ENCODE results near the gene AKNA. TPM values are rescaled to one million over a fixed set of nuclear protein-coding genes. Genes with fewer than 3 reads are reported as not detected.

AKNA gene
- total RNA-seq, 4 donors from 2014 or later = 10.5 to 27.1 (median 14.4) TPM

DNA sequence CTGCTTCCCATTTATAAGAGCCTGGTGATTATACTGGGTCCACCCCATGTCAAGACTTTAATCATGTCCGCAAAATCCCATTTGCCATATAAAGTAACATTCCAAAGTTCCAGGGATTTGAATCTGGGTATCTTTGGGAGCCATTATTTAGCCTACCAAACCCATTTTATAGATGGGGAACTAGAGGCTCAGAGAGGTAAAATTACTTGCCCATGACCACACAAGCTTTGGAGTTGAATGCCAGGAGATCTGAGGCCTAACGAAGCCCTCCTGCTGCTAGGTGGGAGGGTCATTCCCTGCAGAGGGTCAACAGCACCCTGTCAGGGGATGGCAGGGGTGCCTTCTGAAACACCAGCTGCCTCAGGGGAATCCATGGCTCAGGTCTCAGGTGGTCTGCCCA is 13.0 kb upstream of the AKNA start:
- 87% methylated on average over 2 of the region's 2 CpGs for WGBS
- H3K27me3 ChIP-seq = no peaks in the 10 kb centered on the region
- H3K9me3 ChIP-seq = no peaks in the 10 kb centered on the region
- peaks cover 33% of the 10 kb centered on the region for H3K4me1 ChIP-seq
- no peak overlapping the region for H3K4me3 ChIP-seq
- TF ChIP-seq POLR2A (IDR thresholded peaks at IDR 0.05) = no peak
- TF ChIP-seq EP300 (IDR thresholded peaks at IDR 0.05) = no peak
- TF ChIP-seq POLR2AphosphoS5 (IDR thresholded peaks at IDR 0.05) = no peak
- TF ChIP-seq, protein P1, sequence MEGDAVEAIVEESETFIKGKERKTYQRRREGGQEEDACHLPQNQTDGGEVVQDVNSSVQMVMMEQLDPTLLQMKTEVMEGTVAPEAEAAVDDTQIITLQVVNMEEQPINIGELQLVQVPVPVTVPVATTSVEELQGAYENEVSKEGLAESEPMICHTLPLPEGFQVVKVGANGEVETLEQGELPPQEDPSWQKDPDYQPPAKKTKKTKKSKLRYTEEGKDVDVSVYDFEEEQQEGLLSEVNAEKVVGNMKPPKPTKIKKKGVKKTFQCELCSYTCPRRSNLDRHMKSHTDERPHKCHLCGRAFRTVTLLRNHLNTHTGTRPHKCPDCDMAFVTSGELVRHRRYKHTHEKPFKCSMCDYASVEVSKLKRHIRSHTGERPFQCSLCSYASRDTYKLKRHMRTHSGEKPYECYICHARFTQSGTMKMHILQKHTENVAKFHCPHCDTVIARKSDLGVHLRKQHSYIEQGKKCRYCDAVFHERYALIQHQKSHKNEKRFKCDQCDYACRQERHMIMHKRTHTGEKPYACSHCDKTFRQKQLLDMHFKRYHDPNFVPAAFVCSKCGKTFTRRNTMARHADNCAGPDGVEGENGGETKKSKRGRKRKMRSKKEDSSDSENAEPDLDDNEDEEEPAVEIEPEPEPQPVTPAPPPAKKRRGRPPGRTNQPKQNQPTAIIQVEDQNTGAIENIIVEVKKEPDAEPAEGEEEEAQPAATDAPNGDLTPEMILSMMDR (IDR thresholded peaks at IDR 0.05) = no peak
- DNase-seq (ENCODE audit: low spot score in 2 of 2) = no peak
- H3K27ac ChIP-seq = no peak overlapping the region
- peaks cover 2% of the 10 kb centered on the region for H3K36me3 ChIP-seq

DNA sequence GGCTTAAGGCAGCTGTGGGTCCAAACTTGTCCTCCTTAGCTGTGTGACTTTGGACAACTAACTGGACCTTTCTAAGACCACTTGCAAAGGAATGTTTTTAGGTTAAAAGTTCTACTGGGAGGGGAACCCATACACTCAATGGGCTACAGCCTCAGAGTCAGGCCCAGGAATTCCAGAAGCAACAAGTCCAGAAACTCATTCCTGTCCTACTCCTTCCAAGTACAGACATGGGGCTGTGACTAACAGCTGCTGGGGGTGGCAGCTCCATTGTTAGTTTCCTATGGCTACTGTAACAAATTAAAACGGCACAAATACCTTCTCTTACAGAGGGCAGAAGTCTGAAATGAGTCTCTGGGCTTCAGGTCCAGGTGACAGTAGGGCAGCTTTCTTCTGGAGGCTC is 12.4 kb upstream of the AKNA start:
- H3K9me3 ChIP-seq = no peaks in the 10 kb centered on the region
- DNase-seq (ENCODE audit: low spot score in 2 of 2) = no peak
- H3K4me1 ChIP-seq = peaks cover 37% of the 10 kb centered on the region
- WGBS = 60% methylated on average over 1 of the region's 1 CpG
- TF ChIP-seq, protein P1 (IDR thresholded peaks at IDR 0.05) = no peak
- TF ChIP-seq POLR2AphosphoS5 (IDR thresholded peaks at IDR 0.05) (no peak), POLR2A (IDR thresholded peaks at IDR 0.05) (no peak), EP300 (IDR thresholded peaks at IDR 0.05) (no peak)
- no peak overlapping the region for H3K27ac ChIP-seq
- no peak overlapping the region for H3K4me3 ChIP-seq
- H3K27me3 ChIP-seq = no peaks in the 10 kb centered on the region
- H3K36me3 ChIP-seq = peaks cover 2% of the 10 kb centered on the region

DNA sequence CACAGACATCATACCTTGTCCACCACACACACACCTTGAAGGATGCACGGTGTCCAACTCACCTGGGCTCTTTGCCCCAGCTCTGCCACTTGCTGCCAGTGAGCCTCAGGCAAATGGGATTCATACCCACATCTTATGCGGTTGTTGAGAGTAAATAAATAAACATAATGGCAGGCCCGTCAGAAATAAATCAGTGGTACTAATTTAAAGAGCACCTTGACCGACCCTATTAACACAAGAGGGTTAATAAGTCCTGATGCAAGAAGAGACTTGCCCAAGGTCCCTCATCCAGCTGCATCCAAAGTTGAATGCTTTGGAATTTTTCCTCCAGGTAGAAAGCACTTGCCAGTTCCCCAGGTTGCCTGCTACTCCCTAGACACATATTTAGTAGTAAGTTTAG is 11.6 kb upstream of the AKNA start:
- Histone ChIP-seq H3K4me1 (peaks cover 45% of the 10 kb centered on the region), H3K9me3 (no peaks in the 10 kb centered on the region), H3K4me3 (no peak overlapping the region), H3K36me3 (peaks cover 2% of the 10 kb centered on the region), H3K27ac (no peak overlapping the region), H3K27me3 (no peaks in the 10 kb centered on the region)
- no peak for DNase-seq (ENCODE audit: low spot score in 2 of 2)
- WGBS = 45% methylated on average over 4 of the region's 4 CpGs
- TF ChIP-seq, protein P1 (IDR thresholded peaks at IDR 0.05) = no peak
- TF ChIP-seq POLR2A (IDR thresholded peaks at IDR 0.05) (no peak), EP300 (IDR thresholded peaks at IDR 0.05) (no peak), POLR2AphosphoS5 (IDR thresholded peaks at IDR 0.05) (no peak)

DNA sequence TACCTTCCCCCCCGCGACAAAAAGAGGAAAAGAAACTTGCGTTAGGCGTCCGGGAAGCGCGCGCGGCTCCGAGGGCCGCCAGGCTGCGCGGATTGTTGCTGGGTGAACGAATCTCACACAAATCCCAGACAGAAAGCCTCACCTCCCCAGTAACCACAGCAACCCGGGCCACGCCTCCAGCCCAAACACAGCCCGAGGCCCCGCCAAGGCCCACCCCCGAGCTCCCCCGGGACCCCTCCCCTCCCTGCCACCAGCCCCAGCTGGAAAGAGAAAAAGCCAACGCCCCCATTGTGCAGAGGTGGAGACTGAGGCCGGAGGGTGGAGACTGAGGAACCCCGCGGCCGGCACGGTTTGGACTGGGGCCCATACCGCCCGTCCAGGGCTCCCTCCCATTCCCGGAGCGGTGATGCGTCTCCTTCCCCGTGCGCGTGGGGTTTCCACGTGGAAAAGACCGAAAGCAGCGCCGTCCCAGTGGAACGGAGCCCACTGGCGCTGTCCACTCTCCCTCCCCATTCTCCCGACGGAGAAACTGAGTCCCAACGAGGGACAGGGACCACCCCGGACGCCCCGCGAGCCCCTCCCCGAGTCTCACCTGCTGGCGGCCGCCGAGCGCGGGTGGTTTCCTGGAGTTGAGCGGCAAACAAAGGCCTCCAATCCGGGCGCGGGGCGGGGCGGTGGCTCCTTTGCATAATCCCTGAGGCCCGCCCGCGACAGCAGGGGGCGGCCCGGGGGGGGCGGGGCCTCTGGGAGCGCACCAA is 10.2 kb upstream of the AKNA start:
- TF ChIP-seq, protein P1 (IDR thresholded peaks at IDR 0.05) = peak in 1 of 2 donors; percentile 7
- TF ChIP-seq EP300 (IDR thresholded peaks at IDR 0.05) (no peak), POLR2A (IDR thresholded peaks at IDR 0.05) (peak in 1 of 2 donors; percentile 51), POLR2AphosphoS5 (IDR thresholded peaks at IDR 0.05) (peak in 2 of 3 donors; percentile 45 to 63)
- peaks cover 54% of the 10 kb centered on the region for H3K4me1 ChIP-seq
- H3K27me3 ChIP-seq = no peaks in the 10 kb centered on the region
- peak overlapping the region; percentile 55 for H3K4me3 ChIP-seq
- peak; percentile 98 to 99 for DNase-seq (ENCODE audit: low spot score in 2 of 2)
- 0% methylated on average over 6 of the region's 66 CpGs for WGBS
- H3K36me3 ChIP-seq = no peaks in the 10 kb centered on the region
- peak overlapping the region; percentile 75 for H3K27ac ChIP-seq
- H3K9me3 ChIP-seq = no peaks in the 10 kb centered on the region

DNA sequence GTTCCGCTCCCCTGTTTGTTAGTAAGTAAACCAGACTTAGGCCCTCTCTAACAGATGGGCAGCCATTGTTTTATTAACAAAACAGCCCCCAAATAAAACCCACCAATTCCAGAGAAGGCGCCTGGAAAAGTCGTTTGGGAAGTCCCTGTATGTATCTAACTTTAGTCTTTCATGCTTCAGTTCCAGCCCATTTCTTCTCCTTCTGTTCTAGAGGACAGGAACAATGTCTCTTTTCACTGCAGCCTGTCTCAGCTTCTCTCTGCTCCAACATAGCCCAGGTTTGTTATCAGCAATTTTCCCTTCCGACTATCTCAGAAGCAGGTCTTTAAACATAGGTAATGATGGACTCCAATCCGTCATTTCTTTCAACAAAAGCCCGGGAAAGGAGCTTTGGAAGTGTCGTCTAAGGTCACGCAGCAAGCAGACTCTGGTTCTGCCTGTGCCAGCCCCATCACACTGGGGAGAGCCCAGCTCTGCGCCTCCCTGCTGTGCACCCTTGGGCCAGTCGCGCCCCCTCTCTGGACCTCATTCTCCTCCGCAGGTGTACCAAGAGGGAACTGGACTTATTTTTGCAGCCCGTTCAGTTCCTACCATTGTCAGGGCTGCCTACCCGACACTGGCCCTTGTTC is 9.6 kb upstream of the AKNA start:
- H3K4me3 ChIP-seq = peak overlapping the region; percentile 55
- no peaks in the 10 kb centered on the region for H3K36me3 ChIP-seq
- WGBS = 14% methylated on average over 10 of the region's 14 CpGs
- H3K27me3 ChIP-seq = no peaks in the 10 kb centered on the region
- no peaks in the 10 kb centered on the region for H3K9me3 ChIP-seq
- no peak for DNase-seq (ENCODE audit: low spot score in 2 of 2)
- TF ChIP-seq POLR2A (IDR thresholded peaks at IDR 0.05) = no peak
- TF ChIP-seq, protein P1 (IDR thresholded peaks at IDR 0.05) = no peak
- TF ChIP-seq EP300 (IDR thresholded peaks at IDR 0.05) = no peak
- no peak for TF ChIP-seq POLR2AphosphoS5 (IDR thresholded peaks at IDR 0.05)
- H3K27ac ChIP-seq = peak overlapping the region; percentile 75
- H3K4me1 ChIP-seq = peaks cover 61% of the 10 kb centered on the region
